Breast epithelium (tissue), 4 donors: ENCODE measurements around the gene LPGAT1. TPM values are rescaled to one million over a fixed set of nuclear protein-coding genes. Genes with fewer than 3 reads are reported as not detected.

ENCODE experiments used
- DNase-seq, 2 donors: peaks; one replicate each; pipeline ENCODE4 v3.0.0-alpha.2; 2019; ENCODE audit warnings: low spot score in 2 of 2
- H3K27ac ChIP-seq, 2 donors: fragments of 200-600 bp; sonication (generic) in 1 of 2; one replicate each; pipeline ENCODE4 v1.5.1; 2016 to 2019; ENCODE audit warnings: mild to moderate bottlenecking in 1 of 2
- H3K27me3 ChIP-seq, 2 donors: fragments of 200-600 bp; sonication (generic) in 1 of 2; one replicate each; pipeline versions ENCODE4 v1.5.1 to v1.6.0; 2017 to 2019; ENCODE audit warnings: control low read depth in 1 of 2, mild to moderate bottlenecking in 1 of 2
- H3K36me3 ChIP-seq: fragments of 200-600 bp; one replicate; pipeline ENCODE4 v1.5.1; 2019
- H3K4me1 ChIP-seq, 2 donors: fragments of 200-600 bp; sonication (generic); one replicate each; pipeline ENCODE4 v1.5.1; 2016 to 2019; ENCODE audit warnings: control low read depth in 1 of 2
- H3K4me3 ChIP-seq, 3 donors: fragments of 200-600 bp; sonication (generic); 1 replicate in 2 of 3; 2 replicates in 1 of 3; pipeline ENCODE4 v1.5.1; 2016 to 2019; ENCODE audit warnings: mild to moderate bottlenecking in 3 of 3, moderate library complexity in 2 of 3
- H3K9me3 ChIP-seq, 2 donors: fragments of 200-600 bp; sonication (generic) in 1 of 2; one replicate each; pipeline ENCODE4 v1.5.1; 2016 to 2019; ENCODE audit warnings: control low read depth in 1 of 2
- POLR2A ChIP-seq: fragments of 450-650 bp; IDR thresholded peaks from one replicate; pipeline ENCODE4 v1.6.1; 2016; ENCODE audit warnings: antibody characterized with exemption, mild to moderate bottlenecking, moderate library complexity
- POLR2AphosphoS5 ChIP-seq, 3 donors: sonication (generic); formaldehyde crosslinking; IDR thresholded peaks; one replicate each; pipeline ENCODE4 v1.6.1; 2017; ENCODE audit warnings: antibody characterized with exemption in 3 of 3
- intact Hi-C: fragments of 100-400 bp; cut with DNase I; formaldehyde crosslinking; loops from one replicate; pipeline ENCODE4 v1.15.1; 2023; ENCODE audit warnings: low total_unique reads
- total RNA-seq, 3 donors: library from RNA; depleted of rRNA; stranded (reverse); fragments of >200 nt; gene quantifications; one replicate each; pipeline ENCODE4 v1.1.0, GENCODE V29; 2016
- TF ChIP-seq, protein P1 (sequence below), 3 donors: fragments of 450-650 bp; IDR thresholded peaks; one replicate each; pipeline ENCODE4 v1.5.1; 2016 to 2017; ENCODE audit warnings: antibody characterized with exemption in 3 of 3, mild to moderate bottlenecking in 3 of 3, moderate library complexity in 3 of 3

The LPGAT1 gene
- total RNA-seq, 3 donors from 2014 or later, result 39.0 to 61.1 (median 43.5) TPM

DNA sequence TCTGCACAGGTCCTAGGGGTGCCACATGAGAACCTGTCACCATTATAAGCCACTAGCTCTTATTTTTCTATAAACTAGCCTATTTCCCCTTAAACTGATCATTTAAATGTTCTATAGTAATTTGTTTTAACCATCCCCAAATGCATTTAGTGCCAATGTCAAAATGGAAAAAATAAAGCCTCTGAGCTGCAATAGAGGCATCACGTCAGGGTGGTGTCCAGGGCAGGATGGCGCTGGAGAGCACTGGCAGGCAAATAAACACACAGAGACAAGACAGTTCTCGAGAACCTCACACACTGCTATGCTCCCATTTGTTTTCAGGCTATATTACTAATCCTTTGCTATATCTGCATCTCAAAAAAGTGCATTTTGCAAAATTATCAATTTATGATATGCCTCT lies 81.8 kb downstream of the LPGAT1 start:
- no peaks in the 10 kb centered on the region for H3K27me3 ChIP-seq
- H3K9me3 ChIP-seq, result no peaks in the 10 kb centered on the region
- intact Hi-C loops, result no loop called here
- no peaks in the 10 kb centered on the region for H3K4me1 ChIP-seq
- no peak for DNase-seq
- no peak overlapping the region for H3K27ac ChIP-seq
- no peak for TF ChIP-seq POLR2AphosphoS5 (IDR thresholded peaks at IDR 0.05)
- TF ChIP-seq, protein P1, sequence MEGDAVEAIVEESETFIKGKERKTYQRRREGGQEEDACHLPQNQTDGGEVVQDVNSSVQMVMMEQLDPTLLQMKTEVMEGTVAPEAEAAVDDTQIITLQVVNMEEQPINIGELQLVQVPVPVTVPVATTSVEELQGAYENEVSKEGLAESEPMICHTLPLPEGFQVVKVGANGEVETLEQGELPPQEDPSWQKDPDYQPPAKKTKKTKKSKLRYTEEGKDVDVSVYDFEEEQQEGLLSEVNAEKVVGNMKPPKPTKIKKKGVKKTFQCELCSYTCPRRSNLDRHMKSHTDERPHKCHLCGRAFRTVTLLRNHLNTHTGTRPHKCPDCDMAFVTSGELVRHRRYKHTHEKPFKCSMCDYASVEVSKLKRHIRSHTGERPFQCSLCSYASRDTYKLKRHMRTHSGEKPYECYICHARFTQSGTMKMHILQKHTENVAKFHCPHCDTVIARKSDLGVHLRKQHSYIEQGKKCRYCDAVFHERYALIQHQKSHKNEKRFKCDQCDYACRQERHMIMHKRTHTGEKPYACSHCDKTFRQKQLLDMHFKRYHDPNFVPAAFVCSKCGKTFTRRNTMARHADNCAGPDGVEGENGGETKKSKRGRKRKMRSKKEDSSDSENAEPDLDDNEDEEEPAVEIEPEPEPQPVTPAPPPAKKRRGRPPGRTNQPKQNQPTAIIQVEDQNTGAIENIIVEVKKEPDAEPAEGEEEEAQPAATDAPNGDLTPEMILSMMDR (IDR thresholded peaks at IDR 0.05), result no peak
- TF ChIP-seq POLR2A, result no peak
- H3K36me3 ChIP-seq, result no peaks in the 10 kb centered on the region
- H3K4me3 ChIP-seq, result no peak overlapping the region

DNA sequence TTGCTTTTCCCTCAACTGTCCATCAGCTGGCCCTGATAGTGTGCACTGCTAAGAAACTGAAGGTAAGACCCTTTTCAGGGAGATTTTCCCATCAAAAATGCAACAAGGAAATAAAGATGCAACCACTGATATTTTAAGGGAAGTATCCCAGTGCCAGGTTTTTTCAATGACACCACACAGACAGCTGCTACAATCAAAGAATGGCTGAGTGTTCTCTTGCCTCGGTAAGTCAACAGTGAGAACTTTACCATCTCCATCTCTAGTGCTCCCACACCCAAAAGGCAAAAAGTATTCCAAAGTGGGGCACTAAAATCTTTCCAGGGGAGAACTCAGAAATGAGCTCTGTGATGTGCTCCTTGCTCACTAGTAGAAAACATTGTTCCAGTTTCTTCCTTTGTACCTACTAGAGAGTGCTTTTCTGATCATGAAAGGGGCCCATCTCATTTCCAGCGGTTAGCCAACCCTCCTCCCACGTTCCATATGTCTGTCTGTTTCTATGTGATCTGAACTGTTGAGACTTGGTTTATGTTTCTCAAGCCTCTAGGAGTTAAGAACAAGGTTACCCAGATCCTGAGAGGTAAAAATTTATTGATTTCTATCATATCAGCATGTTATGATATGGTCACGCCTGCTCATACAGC lies 87.6 kb downstream of the LPGAT1 start:
- Histone ChIP-seq H3K27me3 (no peaks in the 10 kb centered on the region), H3K36me3 (no peaks in the 10 kb centered on the region), H3K4me1 (no peaks in the 10 kb centered on the region), H3K9me3 (no peaks in the 10 kb centered on the region), H3K27ac (no peak overlapping the region), H3K4me3 (no peak overlapping the region)
- intact Hi-C loops, result no loop called here
- TF ChIP-seq POLR2AphosphoS5 (IDR thresholded peaks at IDR 0.05) (no peak), POLR2A (no peak)
- TF ChIP-seq, protein P1 (IDR thresholded peaks at IDR 0.05), result no peak
- no peak for DNase-seq

DNA sequence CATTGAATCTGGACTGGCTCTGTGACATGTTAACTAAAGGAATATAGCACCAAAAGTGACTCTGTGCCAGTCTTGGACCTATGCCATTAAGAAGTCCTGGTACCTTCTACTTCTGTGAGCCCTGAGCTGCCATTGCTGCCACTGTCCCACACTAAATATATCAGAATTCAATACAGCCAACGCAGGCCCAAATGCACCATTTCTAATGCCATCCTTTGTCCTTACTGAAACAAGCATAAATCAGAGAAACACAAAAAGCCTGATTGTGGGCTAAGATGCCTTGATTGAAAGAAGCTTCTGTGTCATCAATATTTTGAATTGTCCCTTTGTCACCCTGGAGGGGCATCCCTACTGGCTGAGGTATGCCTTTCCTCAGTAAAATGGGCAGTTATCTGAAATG lies 88.3 kb downstream of the LPGAT1 start:
- Histone ChIP-seq H3K9me3 (no peaks in the 10 kb centered on the region), H3K27me3 (no peaks in the 10 kb centered on the region), H3K4me1 (no peaks in the 10 kb centered on the region), H3K4me3 (no peak overlapping the region), H3K27ac (no peak overlapping the region), H3K36me3 (no peaks in the 10 kb centered on the region)
- TF ChIP-seq, protein P1 (IDR thresholded peaks at IDR 0.05), result no peak
- TF ChIP-seq POLR2A (no peak), POLR2AphosphoS5 (IDR thresholded peaks at IDR 0.05) (no peak)
- intact Hi-C loops, result no loop called here
- DNase-seq, result no peak

DNA sequence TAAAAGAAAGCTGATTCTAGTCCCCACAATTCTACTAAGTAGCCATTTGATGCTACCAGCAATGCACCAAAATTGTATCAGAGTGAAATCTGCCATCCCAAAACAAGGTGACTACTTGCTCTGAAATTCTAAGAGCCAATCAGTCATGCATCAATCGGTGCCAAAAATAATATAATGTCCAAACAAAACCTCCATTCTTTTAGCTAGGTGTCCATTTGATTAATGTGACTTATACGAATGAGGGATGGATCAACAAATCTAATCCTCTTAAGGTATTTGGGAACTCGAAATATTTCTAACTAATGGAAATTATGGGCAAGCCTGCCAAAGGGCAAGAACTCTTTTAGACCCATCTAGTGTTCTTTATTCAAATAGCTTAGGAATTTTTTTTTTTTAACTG lies 88.8 kb downstream of the LPGAT1 start:
- no peaks in the 10 kb centered on the region for H3K4me1 ChIP-seq
- H3K36me3 ChIP-seq, result no peaks in the 10 kb centered on the region
- no peaks in the 10 kb centered on the region for H3K27me3 ChIP-seq
- DNase-seq, result no peak
- no peak overlapping the region for H3K27ac ChIP-seq
- intact Hi-C loops, result no loop called here
- no peaks in the 10 kb centered on the region for H3K9me3 ChIP-seq
- TF ChIP-seq POLR2AphosphoS5 (IDR thresholded peaks at IDR 0.05), result no peak
- TF ChIP-seq, protein P1 (IDR thresholded peaks at IDR 0.05), result no peak
- no peak for TF ChIP-seq POLR2A
- H3K4me3 ChIP-seq, result no peak overlapping the region

DNA sequence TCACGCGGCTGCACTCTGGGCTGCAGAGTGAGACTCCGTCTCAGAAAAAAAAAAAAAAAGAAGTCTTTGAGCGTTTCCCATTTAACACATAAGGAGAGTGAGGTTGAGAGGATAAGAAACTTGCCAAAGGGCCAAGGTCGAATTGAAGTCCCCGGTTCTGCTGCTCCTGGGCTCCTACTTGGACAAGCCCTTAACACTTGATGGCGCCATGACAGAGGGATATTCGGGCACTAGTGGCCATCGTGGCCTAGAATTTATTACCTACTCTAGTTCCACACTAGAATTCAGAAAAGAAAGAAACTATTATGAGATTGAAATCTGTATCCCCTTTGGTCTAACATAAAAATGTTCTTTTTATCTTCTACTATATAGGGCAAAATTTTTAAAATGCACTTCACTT lies 89.4 kb downstream of the LPGAT1 start:
- no peak for DNase-seq
- H3K36me3 ChIP-seq, result no peaks in the 10 kb centered on the region
- TF ChIP-seq POLR2AphosphoS5 (IDR thresholded peaks at IDR 0.05), result no peak
- TF ChIP-seq, protein P1 (IDR thresholded peaks at IDR 0.05), result no peak
- no peak for TF ChIP-seq POLR2A
- H3K27ac ChIP-seq, result no peak overlapping the region
- intact Hi-C loops, result no loop called here
- no peaks in the 10 kb centered on the region for H3K27me3 ChIP-seq
- no peaks in the 10 kb centered on the region for H3K9me3 ChIP-seq
- no peak overlapping the region for H3K4me3 ChIP-seq
- no peaks in the 10 kb centered on the region for H3K4me1 ChIP-seq
